ENCODE results near the gene FRMD8.

Gene FRMD8

GRCh38 chr11:65425105-65425970 is 38.9 kb downstream of the FRMD8 start:
- DNase-seq (ENCODE audit: low read depth) = peak; percentile 72

GRCh38 chr11:65425971-65426838 is 39.8 kb downstream of the FRMD8 start:
- no peak for DNase-seq (ENCODE audit: low read depth)

DNA sequence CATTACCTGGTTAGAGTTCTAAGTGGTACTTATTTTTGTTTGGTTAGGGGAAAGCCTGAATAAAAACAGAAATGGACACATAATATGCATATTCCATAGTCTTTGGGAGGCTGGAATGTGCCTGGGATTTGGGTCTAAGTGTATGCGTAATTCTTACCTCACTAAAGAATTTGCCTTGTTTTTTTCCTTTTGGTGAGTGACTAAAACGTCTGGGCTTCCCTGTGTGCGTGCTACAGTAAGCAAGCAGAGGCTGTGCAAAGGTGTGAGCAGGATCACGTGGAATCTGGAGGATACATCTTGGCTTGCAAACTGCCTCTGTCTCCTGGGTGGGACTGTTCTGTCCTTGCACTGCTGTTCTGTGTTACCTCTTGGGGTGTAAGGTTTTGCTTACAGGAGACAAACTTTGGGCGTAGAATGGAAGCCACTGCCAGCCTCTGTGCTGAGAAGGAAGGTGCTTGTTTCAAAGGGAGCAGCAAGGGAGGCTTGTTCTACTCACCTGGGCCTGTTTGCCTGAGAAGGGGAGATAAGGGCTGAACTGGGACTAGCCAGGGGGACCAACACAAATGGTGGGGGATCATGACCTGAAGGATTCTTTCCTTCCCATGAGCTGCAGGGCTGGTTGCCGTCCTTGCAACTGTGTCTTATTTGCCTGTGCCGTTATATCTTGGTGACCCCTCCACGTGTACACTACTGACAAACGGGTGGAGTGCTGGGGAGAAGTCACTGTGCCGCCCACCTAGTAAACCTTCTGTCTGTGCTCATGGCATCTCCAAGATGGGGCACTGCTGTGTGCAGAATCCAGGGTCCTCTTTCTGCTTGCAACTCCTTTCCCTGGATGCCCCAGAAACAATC is 40.6 kb downstream of the FRMD8 start:
- no peak for DNase-seq (ENCODE audit: low read depth)

GRCh38 chr11:65427691-65428577 is 41.5 kb downstream of the FRMD8 start:
- no peak for DNase-seq (ENCODE audit: low read depth)

- no peak for DNase-seq (ENCODE audit: low read depth)
Measured at GRCh38 chr11:65428578-65429067, 42.2 kb downstream of the FRMD8 start.

DNA sequence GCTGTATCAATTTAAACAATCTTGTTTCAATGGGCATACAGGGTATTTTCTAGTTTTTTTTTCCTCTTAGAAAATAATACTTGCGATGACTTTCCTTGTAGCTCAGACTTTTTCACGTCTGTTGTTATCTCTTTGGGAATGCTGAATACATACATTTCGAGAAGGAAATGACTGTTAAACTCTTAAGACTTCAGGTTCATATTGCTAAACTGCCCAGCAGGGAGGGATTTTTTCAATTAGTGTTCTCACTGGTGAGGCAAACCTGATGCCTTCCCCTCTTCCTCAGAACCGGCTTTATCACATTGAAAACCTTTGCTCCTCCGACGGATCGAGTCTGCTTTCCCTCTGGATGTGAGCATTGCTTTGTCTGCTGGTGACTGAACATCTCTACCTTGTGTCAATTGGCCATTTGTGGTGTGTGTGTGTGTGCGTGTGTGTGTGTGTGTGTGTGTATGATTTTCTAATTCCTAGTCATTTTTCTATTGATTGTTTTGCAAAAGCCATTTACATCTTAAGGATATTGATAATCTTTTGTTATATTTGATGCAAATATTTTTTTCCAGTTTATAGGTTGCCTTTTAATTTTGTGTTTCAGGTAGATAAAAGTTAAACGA is 42.7 kb downstream of the FRMD8 start:
- no peak for DNase-seq (ENCODE audit: low read depth)

GRCh38 chr11:65429724-65430405 is 43.4 kb downstream of the FRMD8 start:
- DNase-seq (ENCODE audit: low read depth) = no peak

DNA sequence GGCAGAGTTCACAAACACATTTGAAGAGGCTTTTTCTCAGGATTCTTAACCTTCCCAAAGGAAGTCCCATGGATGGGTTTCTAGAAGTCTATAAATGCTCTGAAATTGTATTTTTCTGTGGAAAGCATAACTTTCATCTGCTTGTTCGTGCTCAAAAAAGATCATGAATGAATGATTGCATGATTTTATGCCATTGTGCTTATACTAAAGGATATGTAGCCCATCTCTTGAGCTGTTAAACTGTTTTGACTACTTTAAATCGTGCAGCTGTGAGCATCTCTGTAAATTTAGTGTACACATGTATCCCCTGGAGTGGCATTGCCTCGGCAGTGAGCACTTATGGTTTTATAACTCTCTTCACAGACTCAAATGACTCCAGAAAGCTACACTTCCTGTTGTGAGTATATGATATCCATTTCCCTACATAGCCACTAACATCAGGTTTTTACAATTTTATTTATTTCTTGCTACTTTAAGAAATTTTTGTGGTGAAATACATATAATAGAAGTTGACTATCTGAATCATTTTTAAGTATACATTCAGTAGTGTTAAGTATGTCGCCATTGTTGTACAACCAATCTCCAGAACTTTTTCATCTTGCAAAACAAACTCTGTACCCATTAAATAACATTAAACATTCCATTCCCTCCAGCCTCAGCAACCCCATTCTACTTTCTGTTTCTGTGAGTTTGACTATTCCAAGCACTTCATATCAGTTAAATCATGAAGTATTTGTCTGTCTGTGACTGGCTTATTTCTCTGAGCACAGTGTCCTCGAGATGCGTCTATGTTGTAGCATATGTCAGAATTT is 44.2 kb downstream of the FRMD8 start:
- DNase-seq (ENCODE audit: low read depth) = no peak

- DNase-seq (ENCODE audit: low read depth) = no peak
Measured at GRCh38 chr11:65431451-65432099, 45.1 kb downstream of the FRMD8 start.

DNA sequence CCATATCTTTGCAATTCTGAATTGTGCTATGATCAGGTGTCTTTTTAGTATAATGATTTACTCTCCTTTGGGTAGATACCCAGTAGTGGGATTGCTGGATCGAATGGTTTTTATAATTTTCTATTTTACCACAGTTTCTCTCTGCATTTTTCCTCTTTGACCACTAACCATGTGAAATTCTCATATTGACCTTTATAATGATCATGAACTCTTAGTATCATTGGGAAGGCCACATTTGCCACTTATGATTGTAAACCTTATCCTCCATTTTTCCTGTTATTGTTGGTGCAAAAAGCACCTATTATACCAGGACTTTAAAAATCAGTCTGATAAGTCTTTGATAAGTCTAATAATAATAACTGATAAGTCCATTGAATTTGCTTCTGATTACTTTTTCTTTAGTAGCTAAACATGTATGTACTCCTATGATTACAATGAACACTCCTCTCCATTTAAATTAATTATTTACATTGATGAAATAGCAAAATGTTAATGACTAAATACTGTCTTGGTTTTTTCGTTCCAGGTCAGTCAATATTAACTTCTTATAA is 45.7 kb downstream of the FRMD8 start:
- DNase-seq (ENCODE audit: low read depth) = no peak

DNA sequence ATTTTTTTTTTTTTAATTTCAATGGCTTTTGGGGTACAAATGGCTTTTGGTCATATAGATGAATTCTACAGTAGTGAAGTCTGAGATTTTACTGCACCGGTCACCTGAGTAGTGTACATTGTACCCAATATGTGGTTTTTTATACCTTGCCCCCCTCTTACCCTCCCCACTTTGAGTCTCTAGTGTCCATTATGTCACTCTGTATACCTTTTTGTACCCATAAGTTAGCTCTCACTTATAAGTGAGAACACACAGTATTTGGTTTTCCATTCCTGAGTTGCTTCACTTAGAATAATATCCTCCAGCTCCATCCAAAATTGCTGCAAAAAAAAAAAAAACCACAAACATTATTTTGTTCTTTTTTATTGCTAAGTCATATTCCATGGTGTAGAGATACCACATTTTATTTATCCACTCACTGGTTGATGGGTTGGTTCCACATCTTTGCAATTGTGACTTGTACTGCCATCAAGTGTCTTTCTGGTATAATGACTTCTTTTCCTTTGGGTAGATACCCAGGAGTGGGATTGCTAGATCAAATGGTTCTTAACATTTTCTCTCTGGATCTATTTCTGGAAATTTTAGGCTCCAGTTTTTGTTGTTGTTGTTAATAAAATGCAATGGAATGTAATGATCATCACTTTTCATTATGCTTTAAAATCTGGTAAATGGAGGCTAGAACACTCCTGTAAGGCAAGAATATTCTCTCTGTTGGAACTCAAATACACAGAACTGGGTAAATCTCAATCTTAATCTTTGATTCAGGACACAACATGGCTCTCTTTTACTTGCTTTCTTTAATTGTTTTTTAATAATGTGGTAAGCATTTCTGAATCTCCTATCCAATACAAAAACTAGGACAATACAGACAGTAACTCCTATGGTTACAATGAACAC is 46.5 kb downstream of the FRMD8 start:
- no peak for DNase-seq (ENCODE audit: low read depth)

DNA sequence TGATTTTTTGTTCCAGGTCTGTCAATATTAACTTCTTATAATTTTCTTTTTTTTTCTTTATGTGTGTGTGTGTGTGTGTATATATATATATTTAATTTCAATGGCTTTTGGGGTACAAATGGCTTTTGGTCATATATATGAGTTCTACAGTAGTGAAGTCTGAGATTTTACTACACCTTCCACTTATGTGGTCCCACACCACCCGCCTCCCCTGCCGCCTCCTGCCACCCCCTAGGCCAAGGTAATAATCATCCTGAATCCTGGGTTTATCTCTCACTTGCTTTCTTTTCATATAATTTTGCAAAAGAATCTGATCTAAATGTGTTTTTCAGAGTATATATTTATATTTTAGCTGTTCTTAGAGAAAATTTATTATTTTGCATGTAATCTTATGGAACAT is 47.2 kb downstream of the FRMD8 start:
- DNase-seq (ENCODE audit: low read depth) = no peak

- DNase-seq (ENCODE audit: low read depth) = no peak
Measured at GRCh38 chr11:65434057-65434666, 47.7 kb downstream of the FRMD8 start.

DNA sequence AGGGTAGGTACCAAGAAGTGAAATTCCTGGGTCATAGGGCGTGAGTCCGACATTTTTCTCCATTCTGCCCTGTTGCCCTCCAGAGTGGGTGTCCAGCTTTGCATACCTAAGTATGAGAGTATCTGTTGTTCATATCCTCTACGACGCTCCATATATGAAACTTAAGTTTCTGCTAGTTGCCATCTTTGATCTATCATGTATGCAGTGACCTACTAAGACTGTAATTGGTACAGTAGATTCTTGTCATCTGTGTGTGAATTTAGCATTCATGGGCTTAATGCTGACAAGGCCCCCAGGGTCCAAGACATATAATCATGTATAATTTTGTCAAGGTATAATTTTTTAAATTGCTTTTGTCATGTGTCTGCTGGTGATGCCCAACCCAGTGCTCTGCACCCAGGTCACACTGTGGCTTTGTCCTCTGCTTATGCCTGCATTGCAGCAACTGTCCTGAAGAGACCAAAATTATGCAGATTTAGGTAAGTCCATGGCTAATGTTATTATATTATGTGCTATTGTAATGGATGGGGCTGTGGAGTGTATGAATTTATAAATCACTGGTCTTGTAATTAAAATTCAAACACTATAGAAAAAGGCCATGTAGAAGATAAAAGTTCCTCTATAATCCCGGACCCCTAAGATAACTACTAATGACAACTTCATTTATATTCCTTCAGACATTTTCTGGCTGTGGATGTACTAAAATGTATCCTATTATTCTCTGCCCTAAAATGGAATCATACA is 48.4 kb downstream of the FRMD8 start:
- no peak for DNase-seq (ENCODE audit: low read depth)

DNA sequence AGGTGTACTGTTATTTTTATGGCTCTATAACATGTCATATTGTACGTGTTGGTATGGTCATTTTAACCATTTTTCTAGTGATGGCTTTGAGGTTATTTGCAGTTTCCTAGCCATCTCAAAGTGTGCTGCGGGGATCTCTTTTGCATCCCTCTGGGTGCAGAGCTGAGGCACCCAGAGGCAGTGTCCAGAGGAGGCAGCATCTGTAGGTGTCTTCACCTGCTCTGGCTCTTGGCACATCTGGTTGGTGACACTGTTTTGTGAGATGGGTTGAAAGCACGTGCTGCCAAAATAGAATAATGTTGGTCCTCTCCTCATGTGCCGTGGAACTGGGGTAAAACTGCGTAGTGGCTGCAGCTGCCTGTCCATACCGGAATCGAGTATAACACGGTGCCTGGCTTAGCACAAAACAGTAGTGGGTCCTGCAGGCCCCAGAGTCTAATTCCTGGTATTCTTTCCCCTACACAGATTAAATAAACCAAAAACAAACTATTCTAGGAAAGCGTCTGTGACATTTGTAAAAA is 49.0 kb downstream of the FRMD8 start:
- no peak for DNase-seq (ENCODE audit: low read depth)

DNA sequence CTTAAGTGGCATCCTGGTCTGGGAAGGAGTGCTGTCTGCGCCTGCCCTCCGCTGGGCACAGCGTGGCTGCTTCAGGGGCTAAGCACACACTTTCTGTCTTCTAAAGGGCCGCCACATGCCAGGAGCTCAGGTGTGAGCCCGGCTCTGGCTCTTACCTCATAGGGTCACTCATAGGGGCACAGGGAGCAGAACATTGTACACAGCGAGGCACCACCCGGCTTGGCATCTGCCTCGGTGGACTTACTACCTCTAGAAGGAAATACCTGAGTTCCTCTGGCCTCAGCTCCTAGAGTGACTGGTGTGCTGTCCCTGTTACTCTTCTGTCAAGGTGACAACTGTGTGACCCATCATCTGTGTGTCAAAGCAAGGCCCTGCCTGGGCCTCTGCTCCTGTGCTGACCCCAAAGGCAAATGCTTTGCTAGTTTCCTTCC is 49.6 kb downstream of the FRMD8 start:
- DNase-seq (ENCODE audit: low read depth) = no peak

Measured in activated T-helper 1 cell treated with Interleukin-2 at 50 U/mL for 16 hours (primary cell).